HepG2 (cell line): ENCODE measurements around the gene GRM7. TPM values are rescaled to one million over a fixed set of nuclear protein-coding genes. Genes with fewer than 3 reads are reported as not detected.

Experiments
- ATAC-seq: fragments of 200-7000 bp; cut with Tn5 transposase; 3 replicates; pipeline ENCODE4 v1.9.1; 2020; ENCODE audit warnings: mild to moderate bottlenecking, moderate library complexity
- BruUV-seq: library from RNA; stranded (reverse); fragments of 400-500 nt; replicated peaks from 2 replicates; lab custom pipeline; 2021; lab: Mats Ljungman, UMichigan
- CTCF ChIA-PET: fragments of 300-600 bp; formaldehyde crosslinking; extraction: SDS; loops from one replicate; lab custom pipeline; 2021; ENCODE audit warnings: low total read pairs, inconsistent platforms, low intra/inter-chr PET ratio; lab: Yijun Ruan, JAX
- POLR2A ChIA-PET: fragments of 350-600 bp; sonication (Branson Sonifier 250); formaldehyde crosslinking; loops from one replicate; lab custom pipeline; 2020; ENCODE audit warnings: antibody characterized with exemption, inconsistent platforms; lab: Yijun Ruan, JAX
- DNase-seq: peaks from one replicate; pipeline ENCODE4 v3.0.0-alpha.2; 2015; ENCODE audit warnings: low spot score
- FAIRE-seq: peaks from 3 replicates; lab custom pipeline; 2011; peaks lifted over from hg19 to GRCh38; lab: Jason Lieb, UNC
- H2AFZ ChIP-seq: one replicate; pipeline ENCODE4 v1.6.1; 2011; ENCODE audit warnings: low read length, inconsistent platforms
- H3K27ac ChIP-seq: fragments of 300-600 bp; 3 replicates; pipeline ENCODE4 v1.8.0; 2011; ENCODE audit warnings: mixed run types, mild to moderate bottlenecking, mixed read lengths, low read length, inconsistent platforms; ENCODE audit not compliant: insufficient read depth; ENCODE audit errors: extremely low read length
- H3K27me3 ChIP-seq, 2 experiments: fragments of 200-600 bp in 1 of 2; 2 replicates in 1 of 2; 3 replicates in 1 of 2; pipeline versions ENCODE4 v1.6.0 to v1.8.0; 2011; ENCODE audit warnings: low read length in 2 of 2, mild to moderate bottlenecking in 2 of 2, moderate library complexity in 2 of 2, inconsistent platforms in 1 of 2; ENCODE audit not compliant: insufficient read depth in 2 of 2, control insufficient read depth in 1 of 2
- H3K36me3 ChIP-seq, 2 experiments: fragments of 200-600 bp in 1 of 2; replicated peaks in 1 of 2; 2 replicates in 1 of 2; 3 replicates in 1 of 2; pipeline versions ENCODE4 v1.5.1 to v1.8.0; 2011; ENCODE audit warnings: low read length in 2 of 2, inconsistent platforms in 1 of 2; ENCODE audit not compliant: insufficient read depth in 2 of 2, control insufficient read depth in 1 of 2
- H3K4me1 ChIP-seq: 2 replicates; pipeline ENCODE4 v1.5.1; 2012; ENCODE audit warnings: low read length, inconsistent platforms; ENCODE audit not compliant: insufficient read depth
- H3K4me2 ChIP-seq: 2 replicates; pipeline ENCODE4 v1.6.0; 2011; ENCODE audit warnings: low read depth, low read length, inconsistent platforms
- H3K4me3 ChIP-seq, 3 experiments: fragments of 200-600 bp in 1 of 3; sonication (generic), shearing (Covaris generic) in 1 of 3; replicated peaks in 1 of 3; 2 replicates each; pipeline ENCODE4 v1.5.1; 2011 to 2016; ENCODE audit warnings: low read length in 3 of 3, inconsistent platforms in 2 of 3, low read depth in 2 of 3, mild to moderate bottlenecking in 2 of 3, control low read depth in 1 of 3, mixed read lengths in 1 of 3; ENCODE audit not compliant: insufficient read depth in 1 of 3
- H3K79me2 ChIP-seq: one replicate; pipeline ENCODE4 v1.6.1; 2011; ENCODE audit warnings: low read length, inconsistent platforms; ENCODE audit not compliant: insufficient read depth
- H3K9ac ChIP-seq: 2 replicates; pipeline ENCODE4 v1.6.0; 2011; ENCODE audit warnings: mild to moderate bottlenecking, low read depth, low read length, inconsistent platforms; ENCODE audit not compliant: insufficient read depth
- H3K9me3 ChIP-seq: 2 replicates; pipeline ENCODE4 v1.5.1; 2012; ENCODE audit warnings: mild to moderate bottlenecking, low read length
- H4K20me1 ChIP-seq: 2 replicates; pipeline ENCODE4 v1.6.0; 2011; ENCODE audit warnings: inconsistent platforms, mild to moderate bottlenecking, low read length, moderate library complexity; ENCODE audit not compliant: insufficient read depth
- DMAP1 ChIP-seq: IDR thresholded peaks from 2 replicates; pipeline ENCODE4 v1.6.1; 2016
- JARID2 ChIP-seq: sonication (generic); formaldehyde crosslinking; IDR thresholded peaks from 2 replicates; pipeline ENCODE4 v1.8.1; 2023; ENCODE audit warnings: missing genetic modification reagents, inconsistent platforms; ENCODE audit not compliant: insufficient replicate concordance
- MAFF ChIP-seq: IDR thresholded peaks from 2 replicates; pipeline ENCODE4 v1.6.1; 2011; ENCODE audit warnings: low read depth, low read length, improper control_type of control experiment
- MAFK ChIP-seq, 2 experiments: IDR thresholded peaks in 1 of 2; conservative IDR thresholded peaks in 1 of 2; 2 replicates each; pipeline ENCODE4 v1.6.1; 2011; ENCODE audit warnings: improper control_type of control experiment in 2 of 2, low read length in 2 of 2
- MXD3 ChIP-seq: IDR thresholded peaks from 2 replicates; pipeline ENCODE4 v1.6.1; 2016; ENCODE audit warnings: mild to moderate bottlenecking, missing biosample characterization, missing genetic modification reagents
- PHB2 ChIP-seq: fragments of 450-650 bp; IDR thresholded peaks from 2 replicates; pipeline ENCODE4 v1.6.1; 2018; ENCODE audit not compliant: partially characterized antibody
- SAFB2 ChIP-seq: sonication (generic); formaldehyde crosslinking; IDR thresholded peaks from 2 replicates; pipeline ENCODE4 v1.5.1; 2020; ENCODE audit warnings: missing genetic modification reagents, low read depth, mild to moderate bottlenecking, borderline replicate concordance
- TEAD3 ChIP-seq: optimal IDR thresholded peaks from 2 replicates; pipeline ENCODE3; 2016; ENCODE audit warnings: borderline replicate concordance
- THAP11 ChIP-seq: IDR thresholded peaks from 2 replicates; pipeline ENCODE4 v1.6.1; 2016; ENCODE audit warnings: missing biosample characterization, missing genetic modification reagents
- ZFP37 ChIP-seq: sonication (generic); formaldehyde crosslinking; IDR thresholded peaks from 2 replicates; pipeline ENCODE4 v1.4.0; 2020; ENCODE audit warnings: missing genetic modification reagents, borderline replicate concordance
- ZNF276 ChIP-seq: sonication (generic); formaldehyde crosslinking; IDR thresholded peaks from 2 replicates; pipeline ENCODE4 v1.4.0; 2020; ENCODE audit warnings: mild to moderate bottlenecking, low read depth, missing genetic modification reagents
- ZNF282 ChIP-seq: fragments of 450-650 bp; IDR thresholded peaks from 2 replicates; pipeline ENCODE4 v1.6.1; 2018; ENCODE audit not compliant: partially characterized antibody
- ZNF460 ChIP-seq: sonication (generic); formaldehyde crosslinking; IDR thresholded peaks from 2 replicates; pipeline ENCODE4 v1.5.1; 2020; ENCODE audit warnings: missing genetic modification reagents, mild to moderate bottlenecking, borderline replicate concordance
- ZNF766 ChIP-seq: sonication (generic); formaldehyde crosslinking; IDR thresholded peaks from 2 replicates; pipeline ENCODE4 v1.5.0; 2020; ENCODE audit warnings: missing genetic modification reagents, borderline replicate concordance
- WGBS: methylation state at CpG from one replicate; pipeline ENCODE4 v1.1.6; 2017; ENCODE audit warnings: low lambda C conversion rate; 5-methylcytosine and 5-hydroxymethylcytosine counted together
- in situ Hi-C: cut with HindIII; loops from 2 replicates; pipeline ENCODE4 v1.10.0; 2017; ENCODE audit warnings: low pct_unique_long_range_greater_than_20kb; ENCODE audit not compliant: extremely low pct_ligation_motif_present
- intact Hi-C: fragments of 100-400 bp; cut with micrococcal nuclease; formaldehyde crosslinking; loops from one replicate; pipeline ENCODE4 v1.10.0; 2022; ENCODE audit not compliant: unreplicated experiment
- polyA plus RNA-seq, 8 experiments: library from polyadenylated mRNA; depleted of rRNA in 3 of 8; stranded (reverse) in 7 of 8; unstranded in 1 of 8; fragments of >200 nt; fragmentation: Illumina TruSeq in 4 of 8; extraction: Trizol in 4 of 8; gene quantifications; 2 replicates each; pipeline versions ENCODE4 v1.2.1 to v1.2.3, GENCODE V29; 2011 to 2016; ENCODE audit warnings: low read depth in 4 of 8, missing spikeins in 1 of 8, mixed read lengths in 1 of 8; ENCODE audit not compliant: insufficient read depth in 1 of 8
- total RNA-seq, 5 experiments: library from RNA; depleted of rRNA; stranded (reverse); fragments of >200 nt; fragmentation: Illumina TruSeq; extraction: Trizol; gene quantifications; 2 replicates each; pipeline ENCODE4 v1.2.3, GENCODE V29; 2016; ENCODE audit warnings: low read depth in 1 of 5
- TF ChIP-seq, protein P1 (sequence below): sonication (generic); formaldehyde crosslinking; IDR thresholded peaks from 2 replicates; pipeline ENCODE4 v1.5.0; 2020; ENCODE audit warnings: mild to moderate bottlenecking, missing genetic modification reagents

Gene GRM7
- total and polyA plus RNA-seq, 2 of the 13 experiments (the other 11 are each of a cell fraction or from before 2014, with no cell fraction given) = not detected

GRCh38 chr3:7692866-7693265, 832.0 kb downstream of the GRM7 start:
- Histone ChIP-seq H3K4me3 (no peak overlapping the region), H2AFZ (no peak overlapping the region), H3K36me3 (no peaks in the 10 kb centered on the region), H3K79me2 (no peaks in the 10 kb centered on the region), H3K27me3 (no peaks in the 10 kb centered on the region), H3K27ac (no peak overlapping the region), H3K4me2 (no peak overlapping the region), H3K4me1 (no peaks in the 10 kb centered on the region), H4K20me1 (no peaks in the 10 kb centered on the region), H3K9me3 (peaks cover 88% of the 10 kb centered on the region), H3K9ac (no peak overlapping the region)
- BruUV-seq = no TSS peak
- TF ChIP-seq, protein P1, sequence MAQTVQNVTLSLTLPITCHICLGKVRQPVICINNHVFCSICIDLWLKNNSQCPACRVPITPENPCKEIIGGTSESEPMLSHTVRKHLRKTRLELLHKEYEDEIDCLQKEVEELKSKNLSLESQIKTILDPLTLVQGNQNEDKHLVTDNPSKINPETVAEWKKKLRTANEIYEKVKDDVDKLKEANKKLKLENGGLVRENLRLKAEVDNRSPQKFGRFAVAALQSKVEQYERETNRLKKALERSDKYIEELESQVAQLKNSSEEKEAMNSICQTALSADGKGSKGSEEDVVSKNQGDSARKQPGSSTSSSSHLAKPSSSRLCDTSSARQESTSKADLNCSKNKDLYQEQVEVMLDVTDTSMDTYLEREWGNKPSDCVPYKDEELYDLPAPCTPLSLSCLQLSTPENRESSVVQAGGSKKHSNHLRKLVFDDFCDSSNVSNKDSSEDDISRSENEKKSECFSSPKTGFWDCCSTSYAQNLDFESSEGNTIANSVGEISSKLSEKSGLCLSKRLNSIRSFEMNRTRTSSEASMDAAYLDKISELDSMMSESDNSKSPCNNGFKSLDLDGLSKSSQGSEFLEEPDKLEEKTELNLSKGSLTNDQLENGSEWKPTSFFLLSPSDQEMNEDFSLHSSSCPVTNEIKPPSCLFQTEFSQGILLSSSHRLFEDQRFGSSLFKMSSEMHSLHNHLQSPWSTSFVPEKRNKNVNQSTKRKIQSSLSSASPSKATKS (CRISPR knock-in tag) = no peak
- TF ChIP-seq DMAP1 (CRISPR knock-in tag) = no peak
- no peak for TF ChIP-seq ZNF460 (CRISPR knock-in tag)
- no peak for TF ChIP-seq JARID2
- no peak for TF ChIP-seq THAP11 (CRISPR knock-in tag)
- no peak for TF ChIP-seq ZFP37 (CRISPR knock-in tag)
- no peak for TF ChIP-seq MXD3
- intact Hi-C loops (no loop called here), in situ Hi-C loops (no loop called here)
- DNase-seq (no peak), ATAC-seq (no peak), FAIRE-seq (no peak)
- ChIA-PET POLR2A (no interaction called here), CTCF (no interaction called here)
- 0% methylated on average over 3 of the region's 3 CpGs for WGBS

- in situ Hi-C loops = no loop called here
- Histone ChIP-seq H3K4me3 (no peak overlapping the region), H3K27ac (no peak overlapping the region), H3K9me3 (peaks cover 90% of the 10 kb centered on the region), H3K79me2 (no peaks in the 10 kb centered on the region), H3K4me1 (no peaks in the 10 kb centered on the region), H3K4me2 (no peak overlapping the region), H4K20me1 (no peaks in the 10 kb centered on the region), H2AFZ (no peak overlapping the region), H3K9ac (no peak overlapping the region), H3K36me3 (no peaks in the 10 kb centered on the region), H3K27me3 (no peaks in the 10 kb centered on the region)
- no peak for TF ChIP-seq ZNF282
- peak; percentile 69 to 84 for TF ChIP-seq MAFK (conservative IDR thresholded peaks at IDR 0.05 in 1 of 2, IDR thresholded peaks at IDR 0.05 in 1 of 2; ENCODE audit: low read length in 2 of 2)
- no peak for TF ChIP-seq PHB2
- TF ChIP-seq SAFB2 (CRISPR knock-in tag) = no peak
- TF ChIP-seq ZNF276 = no peak
- no peak for TF ChIP-seq TEAD3 (CRISPR knock-in tag)
- TF ChIP-seq MAFF = peak; percentile 84
- TF ChIP-seq ZNF766 (CRISPR knock-in tag) = no peak
- intact Hi-C loops = no loop called here
- FAIRE-seq (no peak), ATAC-seq (no peak), DNase-seq (no peak)
- BruUV-seq = no TSS peak
- WGBS = 23% methylated on average over 2 of the region's 2 CpGs
- ChIA-PET CTCF (no interaction called here), POLR2A (no interaction called here)
Measured at GRCh38 chr3:7693976-7694375, 833.1 kb downstream of the GRM7 start.
